Measurements from ENCODE around the gene CUL1.

The CUL1 gene

DNA sequence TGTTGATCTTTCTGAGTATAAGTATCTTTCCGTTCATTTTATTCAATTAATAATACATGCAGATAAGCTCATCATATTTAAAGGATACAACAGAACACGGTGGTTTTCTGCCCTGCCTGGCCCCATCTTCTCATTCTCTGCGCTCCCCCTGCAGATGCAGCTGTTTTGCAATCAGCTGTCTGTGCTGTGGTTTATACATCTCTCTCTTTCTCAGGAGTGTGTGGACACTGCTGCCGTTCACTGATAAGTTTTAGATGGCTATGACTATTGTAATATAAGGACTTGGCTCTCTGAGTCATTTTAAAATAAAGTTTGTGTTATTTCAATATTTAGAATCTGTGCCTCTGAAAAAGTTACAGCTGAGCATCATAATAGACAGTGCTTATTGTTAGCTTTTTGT is 54.5 kb downstream of the CUL1 start:
- ATAC-seq (no peak), DNase-seq (no peak)
- no peaks in the 10 kb centered on the region for H3K27me3 Mint-ChIP-seq
- H3K27ac Mint-ChIP-seq = peak overlapping the region in 1 of 2 donors; percentile 2
- H3K9me3 Mint-ChIP-seq = peaks cover 0 to 6% of the 10 kb centered on the region in 2 donors
- no peak overlapping the region for H3K4me3 Mint-ChIP-seq
- H3K4me1 Mint-ChIP-seq = peaks cover 5% of the 10 kb centered on the region

DNA sequence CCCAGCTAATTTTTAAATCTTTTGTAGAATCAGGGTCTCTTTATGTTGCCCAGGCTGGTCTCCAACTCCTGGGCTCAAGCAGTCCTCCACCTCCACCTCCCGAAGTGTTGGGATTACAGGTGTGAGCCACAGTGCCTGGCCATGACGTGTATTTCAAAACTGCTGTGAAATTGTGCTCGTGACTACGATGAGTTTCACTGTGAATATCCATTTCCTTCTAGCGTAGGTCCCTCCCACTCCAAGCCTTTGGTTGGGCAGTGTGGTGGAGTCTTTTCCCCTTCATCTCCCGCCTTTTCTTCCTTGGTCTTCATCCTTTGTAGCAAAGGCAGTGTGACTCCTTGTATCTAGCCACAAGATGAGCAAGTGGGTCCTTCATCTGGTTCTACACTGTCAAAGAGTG is 56.2 kb downstream of the CUL1 start:
- Mint-ChIP-seq H3K4me1 (peaks cover 5% of the 10 kb centered on the region), H3K27me3 (no peaks in the 10 kb centered on the region), H3K27ac (no peak overlapping the region), H3K4me3 (no peak overlapping the region), H3K9me3 (peaks cover 0 to under 1% of the 10 kb centered on the region in 2 donors)
- ATAC-seq (no peak), DNase-seq (no peak)

DNA sequence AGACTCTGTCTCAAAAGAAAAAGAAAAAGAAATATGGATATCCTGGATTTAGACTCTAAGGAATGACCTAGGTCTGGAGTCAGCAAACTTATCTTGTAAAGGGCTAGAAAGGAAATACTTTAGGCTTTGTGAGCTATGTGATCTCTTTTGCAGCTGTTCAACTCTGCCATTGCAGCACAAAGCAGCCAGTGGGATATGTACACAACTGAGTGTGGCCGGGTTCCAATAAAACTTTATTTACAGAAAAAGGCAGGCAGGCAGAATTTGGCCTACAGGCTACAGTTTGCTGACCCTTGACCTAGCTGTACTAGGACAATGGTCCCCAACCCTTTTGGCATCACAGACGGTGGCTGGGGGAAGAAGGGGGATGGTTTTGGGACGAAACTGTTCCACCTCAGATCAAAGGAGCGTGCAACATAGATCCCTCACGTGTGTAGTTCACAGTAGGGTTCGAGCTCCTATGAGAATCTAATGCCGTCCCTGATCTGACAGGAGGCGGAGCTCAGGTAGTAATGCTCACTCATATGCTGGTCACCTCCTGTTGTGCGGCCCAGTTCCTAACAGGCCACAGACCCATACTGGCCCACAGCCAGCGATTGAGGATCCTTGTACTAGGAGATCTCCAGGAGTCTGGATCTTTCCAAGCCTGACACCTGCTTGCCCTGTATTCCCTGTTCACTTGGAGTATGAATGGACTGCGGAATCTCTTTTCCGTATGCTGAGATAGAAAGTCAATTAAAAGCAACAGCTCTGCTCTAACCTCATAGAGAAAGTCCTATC is 63.0 kb downstream of the CUL1 start:
- H3K9me3 Mint-ChIP-seq = no peaks in the 10 kb centered on the region
- H3K27ac Mint-ChIP-seq = peak overlapping the region in 1 of 2 donors; percentile 22
- H3K4me3 Mint-ChIP-seq = no peak overlapping the region
- DNase-seq = no peak
- ATAC-seq = no peak
- no peaks in the 10 kb centered on the region for H3K4me1 Mint-ChIP-seq
- H3K27me3 Mint-ChIP-seq = no peaks in the 10 kb centered on the region

DNA sequence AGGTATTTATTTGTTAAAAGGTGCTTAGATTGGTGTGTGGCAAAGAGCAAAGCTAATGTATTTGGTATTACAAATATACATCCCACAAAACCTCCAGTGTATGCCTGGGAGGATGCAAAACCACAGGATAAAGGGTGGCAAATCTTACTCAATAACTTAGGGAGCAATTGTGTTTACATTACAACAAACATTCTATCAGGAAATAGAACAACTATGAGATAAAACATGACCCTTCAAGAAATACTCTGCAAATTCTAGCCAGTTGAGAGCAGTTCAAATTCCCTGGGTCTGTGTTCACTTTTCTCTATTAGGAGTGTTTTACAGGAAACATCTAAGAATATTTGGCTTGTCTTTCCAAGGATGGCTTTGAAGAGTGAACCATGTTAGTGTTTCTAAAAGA is 64.9 kb downstream of the CUL1 start:
- DNase-seq (no peak), ATAC-seq (no peak)
- Mint-ChIP-seq H3K27me3 (no peaks in the 10 kb centered on the region), H3K4me3 (no peak overlapping the region), H3K4me1 (no peaks in the 10 kb centered on the region), H3K27ac (no peak overlapping the region), H3K9me3 (no peaks in the 10 kb centered on the region)

DNA sequence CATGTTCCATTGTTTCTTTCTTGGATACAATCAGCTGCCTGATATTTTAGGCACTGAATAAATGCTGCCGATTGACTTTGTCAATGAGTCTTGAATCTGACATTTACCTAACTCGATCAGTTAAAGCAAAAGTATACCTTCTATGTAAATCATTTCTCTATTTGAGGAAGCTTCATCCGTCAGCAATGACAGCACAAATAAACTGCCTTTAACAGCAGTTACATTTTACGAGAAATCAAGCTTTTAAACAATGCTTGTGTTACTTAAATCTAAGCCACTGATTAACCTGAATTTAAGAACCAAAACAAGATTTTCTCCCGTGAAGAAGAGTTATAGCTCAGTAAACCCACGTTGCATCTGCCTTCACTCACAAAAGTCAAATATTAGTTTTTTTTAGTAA is 71.3 kb downstream of the CUL1 start:
- Mint-ChIP-seq H3K27ac (no peak overlapping the region), H3K27me3 (no peaks in the 10 kb centered on the region), H3K9me3 (no peaks in the 10 kb centered on the region), H3K4me1 (peaks cover 26% of the 10 kb centered on the region), H3K4me3 (no peak overlapping the region)
- no peak for DNase-seq
- no peak for ATAC-seq

DNA sequence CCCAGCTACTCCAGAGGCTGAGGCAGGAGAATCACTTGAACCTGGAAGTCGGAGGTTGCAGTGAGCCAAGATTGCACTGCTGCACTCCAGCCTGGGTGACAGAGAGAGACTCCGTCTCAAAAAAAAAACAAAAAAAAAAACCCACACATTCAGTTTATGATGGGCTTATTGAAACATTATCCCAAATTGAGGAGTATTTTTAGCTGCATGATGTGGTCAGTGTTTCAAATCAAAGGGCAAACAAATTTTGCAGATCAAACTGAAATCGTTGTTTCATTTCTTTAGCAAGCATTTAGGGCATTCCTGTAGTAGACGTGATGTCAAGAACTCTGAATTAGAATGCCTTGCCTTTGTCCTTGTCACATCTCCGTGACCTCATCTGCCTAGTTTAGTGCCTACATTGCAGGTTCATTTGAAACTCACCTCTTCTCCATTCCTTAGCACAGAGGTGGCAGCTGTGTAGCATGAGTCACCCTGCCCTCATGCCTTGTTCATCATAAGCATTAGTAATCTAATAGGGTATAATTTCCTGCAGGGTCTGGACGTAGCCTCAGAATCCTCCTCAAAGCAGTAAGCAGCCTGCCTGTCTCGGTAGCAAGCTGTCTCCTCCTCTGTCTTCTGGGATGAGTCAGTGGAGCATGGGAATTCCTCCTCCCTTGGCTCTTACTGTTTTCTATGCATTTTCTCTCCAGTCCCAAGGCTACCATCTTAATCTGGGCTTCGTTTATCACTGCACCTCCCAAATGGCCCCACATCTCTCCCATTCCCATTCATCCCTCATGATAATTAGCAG is 73.8 kb downstream of the CUL1 start:
- DNase-seq (peak; percentile 7 to 24), ATAC-seq (peak; percentile 87)
- peak overlapping the region; percentile 4 to 45 for H3K4me3 Mint-ChIP-seq
- H3K9me3 Mint-ChIP-seq = no peaks in the 10 kb centered on the region
- H3K4me1 Mint-ChIP-seq = peaks cover 31% of the 10 kb centered on the region
- H3K27me3 Mint-ChIP-seq = no peaks in the 10 kb centered on the region
- H3K27ac Mint-ChIP-seq = peak overlapping the region; percentile 2 to 71

DNA sequence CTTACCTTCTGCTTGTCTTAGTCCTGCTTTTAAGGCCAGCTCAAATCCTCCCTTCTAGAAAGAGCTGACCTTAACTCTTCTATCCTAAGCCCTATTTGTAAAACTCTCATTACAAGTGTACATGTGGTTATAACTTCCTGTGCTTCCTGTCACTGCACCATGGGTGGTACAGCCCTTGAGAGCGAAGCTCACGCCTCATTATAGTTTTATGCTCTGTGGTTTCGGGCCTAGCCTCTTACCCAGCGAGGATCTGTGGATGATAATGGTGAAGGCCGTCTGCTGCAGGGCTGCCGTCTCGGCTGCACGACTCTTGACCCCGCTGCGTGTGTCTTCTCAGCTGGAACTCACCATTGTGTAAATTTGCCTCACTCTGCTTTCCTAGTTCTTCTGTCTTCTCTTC is 74.6 kb downstream of the CUL1 start:
- Mint-ChIP-seq H3K27me3 (no peaks in the 10 kb centered on the region), H3K4me3 (peak overlapping the region; percentile 22 to 45), H3K4me1 (peaks cover 31% of the 10 kb centered on the region), H3K27ac (peak overlapping the region; percentile 2 to 71), H3K9me3 (no peaks in the 10 kb centered on the region)
- ATAC-seq = peak; percentile 94
- peak; percentile 22 to 44 for DNase-seq

DNA sequence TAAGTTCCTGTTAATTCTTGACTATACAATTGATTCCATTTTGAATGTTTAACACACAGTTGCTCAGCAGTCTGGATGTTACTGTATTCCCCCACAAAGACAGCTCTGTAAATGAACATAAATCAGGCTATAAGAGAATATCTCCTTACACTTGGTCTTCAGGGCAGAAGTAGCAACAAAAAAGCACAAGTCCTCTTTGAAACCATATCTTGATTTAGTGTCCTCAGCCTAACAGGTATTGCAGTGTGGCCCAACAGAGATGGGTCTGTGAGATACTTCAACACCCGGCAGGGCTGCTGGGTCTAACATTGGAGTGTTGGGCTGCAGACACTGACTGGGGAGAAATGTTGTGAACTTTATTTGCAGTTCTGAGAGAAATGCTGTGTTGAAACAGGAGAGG is 75.8 kb downstream of the CUL1 start:
- DNase-seq (no peak), ATAC-seq (no peak)
- H3K27ac Mint-ChIP-seq = no peak overlapping the region
- no peak overlapping the region for H3K4me3 Mint-ChIP-seq
- no peaks in the 10 kb centered on the region for H3K27me3 Mint-ChIP-seq
- H3K4me1 Mint-ChIP-seq = peaks cover 31% of the 10 kb centered on the region
- H3K9me3 Mint-ChIP-seq = no peaks in the 10 kb centered on the region

DNA sequence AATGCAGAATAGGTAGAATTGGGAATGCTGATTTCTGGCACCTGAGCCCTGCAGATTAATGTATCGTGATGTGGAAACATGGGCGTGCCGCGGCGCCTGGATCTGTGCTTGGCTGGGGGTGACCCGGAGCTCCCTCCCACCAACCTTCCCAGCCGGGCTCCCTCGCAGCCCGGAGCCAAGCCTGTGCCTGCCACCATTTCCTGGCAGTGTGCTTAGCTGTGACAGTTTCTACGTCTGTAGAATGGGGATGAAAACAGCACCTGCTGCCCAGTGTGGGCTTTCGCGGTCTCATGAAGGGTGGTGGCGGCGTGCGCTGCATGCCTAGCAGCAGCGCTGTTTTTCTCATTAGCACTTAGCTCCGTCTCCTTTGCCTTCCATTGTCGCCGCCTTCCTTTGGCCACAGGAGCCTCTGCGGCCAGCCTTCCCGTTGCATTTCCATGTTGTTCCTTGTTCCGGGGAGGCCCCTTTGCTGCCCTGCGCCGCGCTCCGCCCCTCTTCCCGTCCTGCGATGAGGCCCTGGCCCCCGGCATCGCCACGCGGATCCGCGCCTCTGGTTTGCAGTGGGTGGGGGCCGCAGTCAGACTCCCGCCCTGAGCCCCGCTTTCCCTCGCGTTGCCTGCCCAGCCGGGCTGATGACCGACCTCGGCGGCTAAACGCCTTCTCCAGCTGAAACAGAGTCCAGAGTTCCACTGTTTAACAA is 84.2 kb downstream of the CUL1 start:
- ATAC-seq (no peak), DNase-seq (no peak)
- Mint-ChIP-seq H3K9me3 (no peaks in the 10 kb centered on the region), H3K4me3 (no peak overlapping the region), H3K27ac (peak overlapping the region in 1 of 2 donors; percentile 71), H3K27me3 (no peaks in the 10 kb centered on the region), H3K4me1 (no peaks in the 10 kb centered on the region)

DNA sequence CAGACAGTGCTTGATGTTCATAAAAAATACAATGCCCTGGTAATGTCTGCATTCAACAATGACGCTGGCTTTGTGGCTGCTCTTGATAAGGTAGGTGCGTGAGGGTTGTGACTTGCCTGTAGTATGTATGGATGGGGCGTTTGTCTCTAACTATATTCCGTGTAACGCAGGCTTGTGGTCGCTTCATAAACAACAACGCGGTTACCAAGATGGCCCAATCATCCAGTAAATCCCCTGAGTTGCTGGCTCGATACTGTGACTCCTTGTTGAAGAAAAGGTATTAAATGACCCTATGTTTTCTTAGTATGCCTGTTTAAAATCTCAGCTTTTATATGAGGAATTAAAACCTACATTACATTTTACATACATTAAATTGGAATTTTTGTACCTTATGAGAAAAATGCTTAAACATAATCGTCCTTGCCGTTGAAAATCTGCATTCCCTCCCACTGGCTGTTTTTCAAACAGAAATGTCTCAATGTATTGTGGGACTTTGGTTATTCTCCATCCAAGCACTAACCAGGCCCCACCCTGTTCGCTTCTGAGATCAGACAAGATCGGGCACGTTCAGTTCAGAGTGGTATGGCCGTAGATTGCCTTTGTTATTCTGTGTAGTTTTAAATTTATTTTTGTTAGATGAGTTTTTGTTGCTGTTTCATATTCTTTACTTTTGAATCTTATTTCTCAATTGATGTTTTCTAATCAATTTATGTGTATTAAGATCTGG is 85.3 kb downstream of the CUL1 start:
- ATAC-seq (no peak), DNase-seq (no peak)
- H3K27me3 Mint-ChIP-seq = no peaks in the 10 kb centered on the region
- no peaks in the 10 kb centered on the region for H3K9me3 Mint-ChIP-seq
- H3K4me3 Mint-ChIP-seq = no peak overlapping the region
- H3K27ac Mint-ChIP-seq = no peak overlapping the region
- no peaks in the 10 kb centered on the region for H3K4me1 Mint-ChIP-seq

DNA sequence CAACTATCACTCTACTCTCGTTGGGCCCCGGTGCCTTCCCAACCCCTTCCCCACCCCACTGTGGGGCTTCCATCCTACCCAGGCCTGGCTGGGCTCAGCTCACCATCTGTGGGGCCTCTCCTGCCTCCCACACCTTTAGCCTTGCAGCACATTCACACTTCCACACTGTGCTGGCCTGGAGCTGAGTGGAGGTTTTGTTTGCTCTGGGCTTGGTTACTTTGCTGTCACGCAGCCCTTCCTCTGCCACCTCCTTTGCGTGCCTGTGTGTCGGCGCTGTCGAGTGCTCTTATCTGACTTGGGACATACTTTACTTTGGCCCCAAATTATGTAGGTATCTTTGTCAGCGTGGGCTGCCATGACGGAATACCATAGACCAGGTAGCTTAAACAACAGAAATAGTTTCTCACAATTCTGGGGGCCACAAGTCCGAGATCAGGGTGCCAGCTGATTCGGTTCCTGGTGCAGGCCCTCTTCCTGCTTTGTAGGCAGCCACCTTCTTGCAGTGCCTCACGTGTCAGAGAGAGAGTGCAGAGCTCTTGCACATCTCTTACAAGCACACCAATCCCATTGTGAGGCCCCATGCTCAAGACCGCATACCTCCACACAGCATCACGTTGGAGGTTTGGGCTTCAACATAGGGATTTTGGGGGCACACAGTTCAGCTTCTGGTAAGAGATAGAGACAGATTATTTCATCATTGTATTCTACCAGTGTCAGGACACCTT is 89.0 kb downstream of the CUL1 start:
- ATAC-seq (no peak), DNase-seq (no peak)
- Mint-ChIP-seq H3K4me1 (no peaks in the 10 kb centered on the region), H3K27ac (peak overlapping the region in 1 of 2 donors; percentile 17), H3K9me3 (no peaks in the 10 kb centered on the region), H3K27me3 (no peaks in the 10 kb centered on the region), H3K4me3 (no peak overlapping the region)

DNA sequence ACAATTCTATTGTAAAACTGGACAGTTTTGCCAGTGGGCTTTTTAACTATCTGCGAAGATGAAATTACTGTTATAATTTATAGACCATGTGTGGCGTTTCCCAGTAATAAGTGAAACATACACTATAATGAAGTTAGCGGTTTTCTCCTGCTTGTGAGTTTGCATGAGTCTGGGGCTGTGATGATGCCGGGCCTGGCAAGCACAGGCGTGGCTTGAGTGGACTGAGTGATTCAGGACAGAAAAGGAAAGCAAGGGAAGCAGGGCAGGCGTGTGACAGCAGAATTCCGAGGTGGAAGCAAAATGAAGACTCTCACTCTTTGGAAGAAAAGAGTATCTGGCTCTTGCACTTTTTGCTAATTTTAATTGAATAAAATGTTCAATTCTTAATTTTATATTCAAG is 90.5 kb downstream of the CUL1 start:
- peaks cover 7% of the 10 kb centered on the region for H3K4me1 Mint-ChIP-seq
- ATAC-seq = no peak
- H3K27ac Mint-ChIP-seq = peak overlapping the region in 1 of 2 donors; percentile 55
- H3K27me3 Mint-ChIP-seq = no peaks in the 10 kb centered on the region
- DNase-seq = no peak
- H3K4me3 Mint-ChIP-seq = no peak overlapping the region
- no peaks in the 10 kb centered on the region for H3K9me3 Mint-ChIP-seq

DNA sequence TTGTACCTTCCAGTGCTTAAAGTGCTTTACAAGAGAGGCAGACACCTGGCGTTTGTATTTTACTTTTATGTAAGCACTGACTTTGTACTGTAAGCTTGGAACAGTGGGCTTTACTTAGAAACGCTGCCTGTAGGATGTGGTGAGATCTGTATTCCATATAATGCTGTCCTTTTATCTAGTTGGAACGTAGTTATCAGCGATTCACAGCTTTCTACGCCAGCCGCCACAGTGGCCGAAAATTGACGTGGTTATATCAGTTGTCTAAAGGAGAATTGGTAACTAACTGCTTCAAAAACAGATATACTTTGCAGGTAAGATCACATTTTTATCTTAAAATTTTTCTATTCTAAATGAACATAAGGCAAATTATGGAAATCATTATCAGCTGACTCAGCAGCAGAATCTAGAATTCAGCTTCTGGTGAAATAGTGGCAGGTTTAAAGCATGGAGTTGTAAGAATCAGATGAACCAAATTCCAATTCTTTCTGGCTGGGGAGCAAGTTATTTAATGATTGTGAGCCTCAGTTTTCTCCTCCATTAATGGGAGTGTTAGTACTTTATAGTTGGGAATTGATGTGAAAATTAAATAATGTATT is 91.5 kb downstream of the CUL1 start:
- no peaks in the 10 kb centered on the region for H3K9me3 Mint-ChIP-seq
- peaks cover 7% of the 10 kb centered on the region for H3K4me1 Mint-ChIP-seq
- H3K27me3 Mint-ChIP-seq = no peaks in the 10 kb centered on the region
- no peak for DNase-seq
- no peak for ATAC-seq
- no peak overlapping the region for H3K27ac Mint-ChIP-seq
- no peak overlapping the region for H3K4me3 Mint-ChIP-seq

DNA sequence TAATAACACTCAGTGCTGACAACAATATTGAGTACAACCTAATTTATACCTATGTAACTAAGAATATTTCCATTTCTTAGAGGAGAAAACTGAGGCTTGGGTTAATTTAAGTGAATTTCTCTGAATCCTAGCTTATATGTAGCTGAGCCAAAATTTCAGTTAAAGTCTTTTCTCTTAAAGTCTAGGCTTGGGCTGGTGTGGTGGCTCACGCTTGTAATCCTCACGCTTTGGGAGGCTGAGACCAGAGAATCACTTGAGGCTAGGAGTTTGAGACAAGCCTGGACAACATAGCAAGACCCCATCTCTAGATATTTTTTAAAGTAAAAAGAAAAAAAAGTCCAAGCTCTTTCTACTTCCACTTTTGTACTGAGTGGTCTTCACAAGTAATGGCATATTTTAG is 92.1 kb downstream of the CUL1 start:
- Mint-ChIP-seq H3K4me3 (no peak overlapping the region), H3K4me1 (peaks cover 7% of the 10 kb centered on the region), H3K27ac (no peak overlapping the region), H3K27me3 (no peaks in the 10 kb centered on the region), H3K9me3 (no peaks in the 10 kb centered on the region)
- no peak for DNase-seq
- no peak for ATAC-seq
